ENCODE data around the gene AUTS2.

- TF ChIP-seq CTCF (conservative IDR thresholded peaks at IDR 0.05; ENCODE audit: low read depth, low read length) (no peak), EZH2 (IDR thresholded peaks at IDR 0.05; ENCODE audit: borderline replicate concordance, low read depth, low read length, poor library complexity, severe bottlenecking) (no peak)
Observed at GRCh38 chr7:69786730-69787395, 188.6 kb downstream of the AUTS2 start.

Measured in A673 (cell line).